ENCODE results near the gene SPDYE1.

DNA sequence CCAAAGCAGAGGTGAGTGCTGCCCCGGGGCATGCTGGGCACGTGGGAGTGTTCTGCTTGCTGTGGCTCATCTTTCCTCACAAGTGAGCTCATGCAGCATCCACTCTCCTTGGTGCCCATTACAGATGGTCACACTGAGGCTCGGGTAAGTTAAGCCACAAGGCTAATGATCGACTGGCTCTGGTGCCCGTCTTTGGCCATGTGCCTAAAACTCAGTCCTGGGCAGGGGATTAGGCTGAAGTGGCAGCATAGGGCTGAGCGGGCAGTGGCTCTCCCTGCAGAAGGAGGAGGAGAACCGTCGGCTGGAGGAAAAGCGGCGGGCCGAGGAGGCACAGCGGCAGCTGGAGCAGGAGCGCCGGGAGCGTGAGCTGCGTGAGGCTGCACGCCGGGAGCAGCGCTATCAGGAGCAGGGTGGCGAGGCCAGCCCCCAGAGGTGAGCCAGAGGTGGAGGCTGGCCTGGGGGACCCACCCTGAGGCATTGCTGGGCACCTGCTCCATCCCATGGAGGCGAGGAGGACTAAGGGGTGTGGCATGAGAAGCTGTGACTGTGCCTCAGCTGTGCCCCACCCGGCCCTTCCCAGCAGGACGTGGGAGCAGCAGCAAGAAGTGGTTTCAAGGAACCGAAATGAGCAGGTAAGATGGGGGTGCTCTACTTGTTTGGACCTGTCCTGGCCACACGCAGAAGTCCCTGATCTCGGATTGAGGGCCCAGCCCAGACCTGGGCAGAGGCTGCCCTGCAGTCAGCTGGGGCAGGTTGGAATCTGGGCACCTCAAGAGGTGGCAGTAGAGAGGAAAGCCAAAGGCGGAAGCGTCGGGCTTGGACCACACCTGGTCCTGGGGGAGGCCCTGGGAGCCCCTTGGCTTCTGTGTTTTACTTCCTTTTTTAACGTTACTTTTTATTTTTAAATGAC, 60.4 kb downstream of the SPDYE1 start:
- TF ChIP-seq, protein P1, sequence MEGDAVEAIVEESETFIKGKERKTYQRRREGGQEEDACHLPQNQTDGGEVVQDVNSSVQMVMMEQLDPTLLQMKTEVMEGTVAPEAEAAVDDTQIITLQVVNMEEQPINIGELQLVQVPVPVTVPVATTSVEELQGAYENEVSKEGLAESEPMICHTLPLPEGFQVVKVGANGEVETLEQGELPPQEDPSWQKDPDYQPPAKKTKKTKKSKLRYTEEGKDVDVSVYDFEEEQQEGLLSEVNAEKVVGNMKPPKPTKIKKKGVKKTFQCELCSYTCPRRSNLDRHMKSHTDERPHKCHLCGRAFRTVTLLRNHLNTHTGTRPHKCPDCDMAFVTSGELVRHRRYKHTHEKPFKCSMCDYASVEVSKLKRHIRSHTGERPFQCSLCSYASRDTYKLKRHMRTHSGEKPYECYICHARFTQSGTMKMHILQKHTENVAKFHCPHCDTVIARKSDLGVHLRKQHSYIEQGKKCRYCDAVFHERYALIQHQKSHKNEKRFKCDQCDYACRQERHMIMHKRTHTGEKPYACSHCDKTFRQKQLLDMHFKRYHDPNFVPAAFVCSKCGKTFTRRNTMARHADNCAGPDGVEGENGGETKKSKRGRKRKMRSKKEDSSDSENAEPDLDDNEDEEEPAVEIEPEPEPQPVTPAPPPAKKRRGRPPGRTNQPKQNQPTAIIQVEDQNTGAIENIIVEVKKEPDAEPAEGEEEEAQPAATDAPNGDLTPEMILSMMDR (conservative IDR thresholded peaks at IDR 0.05; ENCODE audit: low read length) = no peak
- TF ChIP-seq EZH2phosphoT487 (IDR thresholded peaks at IDR 0.05; ENCODE audit: borderline replicate concordance) = no peak
